ENCODE data around the gene BNC1.
"Not testable (repeated sequence)": the region's sequence is repeated elsewhere in the genome, so short reads cannot be mapped to it uniquely, and the experiment has no call there.

The BNC1 gene

DNA sequence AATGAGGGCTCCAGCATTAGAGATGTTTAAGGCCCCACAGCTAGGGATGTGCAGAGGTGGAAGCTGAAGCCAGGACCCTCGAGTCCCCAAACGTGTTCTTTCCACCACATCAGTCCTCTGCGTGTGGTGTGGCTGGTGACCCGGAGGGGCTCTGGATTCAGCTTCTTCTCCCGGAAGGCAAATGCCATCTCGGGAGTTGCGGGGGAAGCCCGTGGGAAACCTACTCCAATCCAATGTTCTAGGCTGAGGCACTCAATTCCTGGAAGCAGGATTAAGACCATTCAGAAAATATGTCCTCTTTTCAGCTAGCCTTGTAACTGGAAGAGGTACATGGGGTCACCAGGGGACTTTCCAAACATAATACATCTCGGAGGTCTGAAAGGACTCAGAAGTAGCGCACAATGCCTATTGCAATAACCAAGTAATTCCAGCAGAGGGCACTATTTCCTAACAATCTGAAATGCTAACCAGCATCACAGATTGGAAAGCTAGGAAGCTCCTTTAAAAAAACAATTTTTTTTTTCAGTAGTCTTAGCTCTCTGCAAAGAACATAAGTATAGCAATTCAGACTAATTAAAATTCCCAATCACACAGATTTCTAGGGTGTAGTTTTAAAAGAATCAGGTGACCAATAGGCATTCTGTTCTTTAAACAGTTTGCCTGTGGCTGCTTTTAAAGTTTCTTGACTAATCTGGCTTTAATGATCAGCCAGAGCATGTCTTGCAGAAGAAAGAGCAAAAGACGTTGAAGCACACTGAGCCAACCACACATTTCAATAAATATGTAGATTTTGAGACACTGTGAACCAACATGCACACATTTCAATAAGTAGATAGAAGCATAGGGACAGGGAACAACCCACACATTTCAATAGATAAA lies 36.1 kb downstream of the BNC1 start:
- in situ Hi-C loops (cut with MboI; ENCODE audit: low sequenced_read_pairs), result no loop called here

DNA sequence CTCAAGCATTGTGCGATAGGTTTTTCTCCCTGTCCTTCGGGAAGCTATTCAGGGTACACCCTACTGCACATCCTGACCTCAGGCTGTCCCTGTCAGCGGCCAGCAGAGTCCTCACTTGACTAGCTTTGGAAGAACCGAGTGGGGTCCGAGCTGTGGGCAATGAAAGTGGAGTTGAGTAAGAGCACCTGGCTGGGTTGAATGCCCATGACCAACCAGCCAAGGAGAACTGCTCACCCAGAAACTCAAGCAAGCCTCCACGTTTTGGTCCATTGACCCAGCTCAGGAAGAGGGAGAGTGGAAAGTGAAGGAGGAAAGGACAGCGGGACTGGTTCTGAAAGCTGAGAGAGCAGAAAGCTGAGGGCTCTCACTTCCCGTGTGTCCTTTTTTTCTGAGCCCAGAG lies 40.8 kb downstream of the BNC1 start:
- in situ Hi-C loops (cut with MboI; ENCODE audit: low sequenced_read_pairs), result no loop called here

DNA sequence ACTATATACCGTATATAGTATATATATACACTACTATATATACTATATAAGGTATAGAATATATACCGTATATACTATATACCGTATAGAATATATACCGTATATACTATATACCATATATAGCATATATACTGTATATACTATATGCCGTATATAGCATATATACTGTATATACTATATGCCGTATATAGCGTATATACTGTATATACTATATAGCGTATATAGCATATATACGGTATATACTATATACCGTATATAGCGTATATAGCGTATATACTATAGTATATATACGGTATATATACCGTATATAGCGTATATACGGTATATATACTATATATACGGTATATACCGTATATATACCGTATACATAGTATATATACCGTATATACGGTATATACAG lies 54.2 kb downstream of the BNC1 start:
- in situ Hi-C loops (cut with MboI; ENCODE audit: low sequenced_read_pairs), result no loop called here

DNA sequence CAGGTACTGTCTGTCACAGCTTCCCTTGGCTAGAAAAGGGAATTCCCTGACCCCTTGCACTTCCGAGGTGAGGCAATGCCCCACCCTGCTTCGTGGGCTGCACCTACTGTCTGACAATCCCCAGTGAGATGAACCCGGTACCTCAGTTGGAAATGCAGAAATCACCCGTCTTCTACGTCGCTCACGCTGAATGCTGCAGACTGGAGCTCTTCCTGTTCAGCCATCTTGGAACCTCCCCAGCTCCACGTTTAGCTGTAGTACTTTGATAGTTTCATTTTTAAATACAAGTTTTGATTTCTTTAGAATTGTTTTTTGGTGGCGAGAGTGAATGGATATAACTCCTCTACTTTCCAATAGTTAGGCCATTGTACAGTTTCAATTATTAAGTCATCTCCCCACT lies 59.0 kb downstream of the BNC1 start:
- in situ Hi-C loops (cut with MboI; ENCODE audit: low sequenced_read_pairs), result no loop called here

DNA sequence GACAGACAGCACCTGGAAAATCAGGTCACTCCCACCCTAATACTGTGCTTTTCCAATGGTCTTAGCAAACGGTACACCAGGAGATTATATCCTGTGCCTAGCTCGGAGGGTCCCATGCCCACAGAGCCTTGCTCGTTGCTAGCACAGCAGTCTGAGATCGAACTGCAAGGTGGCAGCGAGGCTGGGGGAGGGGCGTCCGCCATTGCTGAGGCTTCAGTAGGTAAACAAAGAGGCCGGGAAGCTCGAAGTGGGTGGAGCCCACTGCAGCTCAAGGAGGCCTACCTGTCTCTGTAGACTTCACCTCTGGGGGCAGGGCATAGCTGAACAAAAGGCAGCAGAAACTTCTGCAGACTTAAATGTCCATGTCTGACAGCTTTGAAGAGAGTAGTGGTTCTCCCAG lies 62.7 kb downstream of the BNC1 start:
- in situ Hi-C loops (cut with MboI; ENCODE audit: low sequenced_read_pairs), result not testable (repeated sequence)

DNA sequence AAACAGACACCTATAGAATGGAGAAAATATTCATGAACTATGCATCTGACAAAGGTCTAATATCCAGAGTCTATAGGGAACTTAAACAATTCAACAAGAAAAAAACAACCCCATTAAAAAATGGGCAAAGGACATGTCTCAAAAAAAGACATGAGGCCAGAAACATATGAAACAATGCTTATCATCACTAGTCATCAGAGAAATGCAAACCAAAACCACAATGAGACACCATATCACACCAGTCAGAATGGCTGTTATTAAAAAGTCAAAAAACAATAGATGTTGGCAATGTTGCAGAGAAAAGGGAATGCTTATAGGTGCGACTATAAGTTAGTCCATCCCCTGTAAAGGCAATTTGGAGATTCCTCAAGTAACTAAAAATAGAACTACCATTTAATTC lies 65.4 kb downstream of the BNC1 start:
- in situ Hi-C loops (cut with MboI; ENCODE audit: low sequenced_read_pairs), result no loop called here

DNA sequence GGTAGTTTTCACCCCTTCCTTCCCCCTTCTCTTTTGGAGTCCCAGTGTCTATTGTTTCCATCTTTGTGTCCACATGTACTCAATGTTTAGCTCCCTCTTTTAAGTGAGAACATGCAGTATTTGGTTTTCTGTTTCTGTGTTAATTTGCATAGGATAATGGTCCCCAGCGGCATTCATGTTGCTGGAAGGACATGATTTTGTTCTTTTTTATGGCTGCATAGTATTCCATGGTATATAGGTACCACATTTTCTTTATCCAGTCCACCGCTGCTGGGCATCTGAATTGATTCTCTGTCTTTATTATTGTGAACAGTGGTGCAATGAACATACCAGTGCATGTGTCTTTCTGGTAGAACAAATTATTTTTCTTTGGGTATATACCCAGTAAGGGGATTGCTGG lies 69.2 kb downstream of the BNC1 start:
- in situ Hi-C loops (cut with MboI; ENCODE audit: low sequenced_read_pairs), result no loop called here

DNA sequence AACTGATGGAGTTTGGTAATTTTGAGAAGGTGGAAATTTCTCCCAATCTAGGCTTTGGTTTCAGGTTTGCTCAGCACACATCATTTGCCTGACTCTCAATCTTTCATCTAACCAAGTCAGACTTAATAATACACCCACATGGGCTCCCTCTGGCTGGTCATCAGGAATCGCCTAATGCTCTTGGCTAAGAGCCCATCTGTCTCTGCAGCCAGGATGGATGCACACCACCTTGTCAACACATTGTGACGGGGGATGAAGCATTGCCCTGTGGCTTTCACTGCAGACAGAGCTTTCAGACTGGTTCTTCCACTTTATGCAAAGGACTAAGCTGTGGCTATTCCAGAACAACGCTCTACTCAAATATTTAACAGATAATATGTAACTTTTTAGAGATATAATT lies 73.8 kb downstream of the BNC1 start:
- in situ Hi-C loops (cut with MboI; ENCODE audit: low sequenced_read_pairs), result no loop called here

DNA sequence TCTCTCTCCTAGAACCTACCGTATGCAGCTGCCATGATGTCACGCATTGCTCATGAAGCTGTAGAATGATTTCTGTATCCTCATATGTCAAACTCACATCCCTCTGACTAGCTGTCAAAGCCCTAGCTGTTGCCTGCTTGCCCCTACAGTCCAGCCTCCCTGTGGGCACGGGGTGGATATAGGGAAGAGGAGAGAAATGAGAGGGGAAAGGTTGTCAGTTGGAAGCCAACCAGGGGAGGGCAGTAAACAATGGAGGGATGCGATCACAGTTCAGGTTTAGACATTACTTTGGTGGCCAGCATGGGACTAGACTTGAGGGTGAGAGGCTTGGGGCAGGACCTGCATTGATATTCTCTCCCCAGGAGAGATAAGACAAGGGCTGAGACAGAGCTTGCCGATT lies 75.1 kb downstream of the BNC1 start:
- in situ Hi-C loops (cut with MboI; ENCODE audit: low sequenced_read_pairs), result no loop called here

DNA sequence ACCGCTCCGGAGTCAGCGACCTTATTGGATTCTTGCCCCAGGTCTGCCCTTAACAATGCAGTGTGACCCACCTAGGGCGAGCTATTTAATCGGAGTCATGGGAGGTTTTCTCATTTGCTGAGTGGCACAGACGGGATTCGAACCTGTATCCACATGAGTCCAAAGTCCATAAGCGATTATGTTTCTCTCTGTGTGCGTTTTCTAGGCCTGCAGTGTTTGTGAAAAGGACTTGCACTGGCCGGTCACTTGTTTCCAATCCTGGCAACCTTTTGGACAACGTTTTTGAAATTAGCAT lies 76.2 kb downstream of the BNC1 start:
- in situ Hi-C loops (cut with MboI; ENCODE audit: low sequenced_read_pairs), result no loop called here

DNA sequence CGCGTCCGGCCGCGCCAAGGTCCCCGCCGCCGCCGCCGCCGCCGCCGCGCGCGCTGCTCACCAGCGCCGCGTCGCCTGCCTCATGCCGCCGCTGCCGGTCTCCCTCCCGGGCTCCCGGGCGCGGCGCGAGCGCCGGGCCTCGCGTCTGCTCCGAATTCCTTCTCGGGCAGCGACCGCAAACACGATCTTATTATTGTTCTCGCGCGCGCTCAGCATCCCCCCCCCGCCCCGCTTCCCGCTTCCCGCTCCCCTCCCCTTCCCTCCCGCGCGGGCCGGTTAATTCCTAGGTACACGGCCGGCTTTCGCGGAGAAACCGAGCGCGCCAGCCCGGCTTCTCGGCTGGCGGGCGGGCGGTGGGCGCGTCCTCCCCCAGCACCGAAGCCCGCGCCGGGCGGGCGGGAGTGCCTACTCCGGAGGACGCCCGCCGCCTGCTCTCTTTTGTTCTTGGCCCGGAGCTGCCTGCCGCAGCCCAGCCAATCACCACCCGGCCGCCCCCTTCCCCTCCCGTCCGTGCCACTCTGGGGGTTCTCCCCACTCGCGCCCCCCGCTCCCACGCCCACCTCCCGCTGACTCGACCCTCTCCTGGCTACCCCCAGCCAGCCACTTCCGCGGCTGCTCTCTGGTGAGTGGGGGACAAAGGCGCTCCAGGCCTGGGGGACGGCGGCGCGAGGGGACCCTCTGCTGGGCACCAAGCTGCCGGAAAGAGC lies 76.7 kb downstream of the BNC1 start, which contains the start of gene HDGFL3:
TSS of gene HDGFL3 (minus strand) at position 164 of the 707 bp plus-strand sequence. CDS start 409 bp downstream, outside the sequence.
- in situ Hi-C loops (cut with MboI; ENCODE audit: low sequenced_read_pairs), result no loop called here

DNA sequence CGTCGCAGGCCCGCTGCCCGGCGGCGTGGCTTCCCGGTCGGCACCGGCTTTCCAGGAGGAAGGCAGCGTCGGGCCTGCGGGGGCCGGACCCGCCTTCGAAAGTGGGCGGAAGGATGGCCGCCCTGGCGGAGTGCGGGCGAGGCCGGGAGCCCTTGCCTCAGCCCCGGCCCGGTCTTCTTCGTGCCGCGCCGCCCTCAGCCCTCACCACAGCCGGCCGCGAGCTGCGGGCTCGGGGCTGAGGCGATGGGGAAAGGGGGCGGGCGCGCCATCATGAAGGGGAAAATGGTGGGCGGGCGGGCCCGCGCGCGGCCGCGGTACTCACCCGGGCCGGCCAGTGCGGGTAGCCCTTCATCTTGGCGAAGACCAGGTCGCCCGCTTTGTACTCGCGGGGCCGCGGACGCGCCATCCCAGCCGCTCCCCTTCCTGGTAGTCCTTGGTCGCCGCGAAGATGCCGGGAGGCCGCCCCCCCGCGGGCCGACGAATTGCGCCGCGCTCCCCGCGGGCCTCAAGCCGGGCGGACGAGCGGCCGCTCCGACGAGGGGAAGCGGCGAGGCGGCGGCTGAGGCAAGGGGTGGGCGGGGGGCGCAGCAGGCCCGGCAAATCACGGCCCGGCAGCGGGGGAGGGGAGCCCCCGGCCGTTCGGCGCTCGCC lies 77.3 kb downstream of the BNC1 start:
- in situ Hi-C loops (cut with MboI; ENCODE audit: low sequenced_read_pairs), result no loop called here

DNA sequence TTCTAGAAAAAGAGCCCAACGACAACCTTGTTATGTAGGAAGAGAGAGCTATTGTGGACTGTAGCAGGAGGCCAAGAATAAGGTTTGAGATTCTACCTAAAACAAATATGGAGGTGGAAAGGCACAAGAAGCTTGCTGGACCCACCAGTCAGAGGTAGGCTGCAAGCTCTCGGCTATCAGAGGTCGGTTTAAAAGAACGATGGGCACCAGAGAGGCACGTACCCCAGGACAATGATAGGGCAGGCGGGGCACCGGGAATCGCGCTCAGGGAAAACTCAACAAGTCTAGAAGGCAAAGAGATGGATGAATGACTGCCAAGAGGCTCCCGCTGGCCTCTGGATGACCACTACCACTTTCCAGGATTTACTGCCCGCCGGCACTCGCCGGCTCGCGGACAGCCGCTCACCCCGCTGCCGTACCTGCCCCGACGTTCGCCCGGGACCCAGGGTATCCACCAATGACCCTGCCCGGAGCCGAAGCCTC lies 77.9 kb downstream of the BNC1 start:
- in situ Hi-C loops (cut with MboI; ENCODE audit: low sequenced_read_pairs), result no loop called here

Data from HL-60/S4 (cell line).